ENCODE results near the gene NAB2.

The NAB2 gene

DNA sequence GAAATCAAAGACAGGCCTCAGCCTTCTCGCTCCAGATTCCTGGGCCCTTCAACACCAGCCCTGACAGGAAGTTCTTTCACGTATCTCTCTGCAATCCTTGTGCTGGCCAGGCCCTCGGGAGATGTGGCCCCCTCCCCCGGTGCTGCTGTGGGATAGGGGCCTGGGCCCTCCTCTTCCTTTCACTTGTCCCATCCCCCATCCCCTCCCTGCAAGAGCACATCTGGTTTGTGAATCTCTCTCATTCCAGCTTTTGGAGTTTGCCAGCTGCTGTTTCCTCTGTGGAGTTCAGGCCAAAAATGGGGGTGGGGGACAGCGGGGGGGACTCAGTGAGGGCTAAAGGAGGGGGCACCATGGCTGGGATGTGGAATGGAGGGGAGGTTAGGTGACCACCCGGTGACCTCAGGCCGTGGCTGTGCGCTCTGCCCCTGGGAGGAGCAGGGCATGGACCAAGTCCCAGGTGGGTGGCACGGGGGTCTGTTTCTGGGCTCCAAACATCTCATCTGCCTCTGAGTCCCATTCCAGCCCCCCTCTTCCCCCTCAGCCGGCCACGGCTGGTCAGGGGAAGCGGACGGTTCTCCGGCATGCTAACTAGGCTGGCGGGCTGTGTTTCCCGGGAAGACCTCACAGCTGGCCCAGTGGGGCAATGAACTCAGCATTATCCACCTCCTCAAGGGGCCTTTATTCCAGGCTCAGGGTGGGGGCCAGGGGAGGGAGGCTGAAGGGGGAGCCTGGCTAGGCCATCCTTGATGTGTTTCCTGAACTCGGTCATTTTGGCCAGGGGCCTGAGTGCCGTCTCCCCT is 46.8 kb downstream of the NAB2 start:
- peak; percentile 53 for DNase-seq

DNA sequence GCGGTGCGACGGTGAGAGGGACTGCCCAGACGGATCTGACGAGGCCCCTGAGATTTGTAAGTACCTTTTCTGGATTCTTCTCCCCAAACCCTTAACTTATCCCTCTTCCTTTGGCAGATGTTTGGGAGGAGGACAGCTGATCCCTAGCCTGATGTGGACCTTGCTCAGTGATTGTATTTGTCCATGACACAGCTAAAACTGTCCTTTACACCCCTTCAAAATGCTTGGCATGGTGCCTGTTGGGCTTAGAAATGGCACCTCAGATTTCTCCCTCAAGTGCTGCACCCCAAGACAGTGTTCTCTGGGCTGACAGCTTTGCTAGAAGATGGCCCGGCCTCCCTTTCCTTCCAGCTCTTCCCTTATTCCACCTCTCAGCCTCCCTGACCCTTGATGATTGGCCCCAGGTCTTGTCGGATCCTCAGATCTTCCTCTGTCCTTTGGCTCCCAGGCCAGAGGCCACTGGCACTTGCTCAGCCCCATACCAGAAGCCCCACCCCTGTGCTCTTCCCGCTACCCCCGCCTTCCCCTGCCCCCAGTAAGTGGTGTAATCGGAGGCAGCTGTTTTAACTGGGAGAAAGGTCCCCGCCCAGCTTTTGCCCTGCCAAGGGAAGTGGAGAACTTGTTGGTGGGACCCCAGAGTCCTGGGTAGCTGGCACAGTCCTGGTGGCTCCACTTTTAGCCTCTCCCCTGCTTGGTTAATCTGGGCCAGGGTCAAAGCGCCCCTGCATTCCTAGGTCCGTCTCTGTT is 49.8 kb downstream of the NAB2 start:
- no peak for DNase-seq

DNA sequence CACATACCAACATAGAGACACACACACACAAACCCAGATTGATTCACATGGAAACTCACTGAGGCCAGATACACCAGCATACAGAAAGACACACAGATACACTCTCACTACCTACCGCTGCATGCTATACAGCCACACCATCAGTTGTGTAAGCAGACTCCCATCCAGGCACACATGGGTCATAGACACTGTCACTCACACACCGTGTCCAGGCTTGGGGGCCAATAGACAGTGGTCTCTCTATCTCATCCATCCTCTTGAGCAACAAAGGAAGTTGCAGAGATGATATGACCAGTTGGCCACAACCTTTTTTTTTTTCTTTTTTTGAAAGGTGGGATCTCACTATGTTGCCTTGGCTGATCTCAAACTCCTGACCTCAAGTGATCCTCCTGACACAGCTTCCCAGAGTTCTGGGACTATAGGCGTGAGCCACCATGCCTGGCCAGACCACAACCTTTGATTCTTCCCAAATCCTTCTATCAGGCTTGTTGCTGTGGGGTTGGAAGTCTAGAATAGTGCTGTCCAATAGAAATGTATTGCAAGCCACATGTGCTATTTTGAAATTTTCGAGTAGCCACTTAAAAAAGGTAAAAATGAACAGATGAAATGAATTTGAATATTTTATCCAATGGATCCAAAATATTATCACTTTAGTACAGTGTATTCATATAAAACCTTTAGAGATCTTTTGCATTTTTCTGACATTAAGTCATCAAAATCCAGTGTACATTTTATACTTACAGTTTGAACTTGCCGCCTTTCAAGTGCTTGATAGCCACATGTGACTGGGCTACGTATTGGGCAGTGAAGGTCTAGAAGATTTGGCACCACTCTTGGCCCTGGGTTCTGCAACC is 51.1 kb downstream of the NAB2 start:
- peak; percentile 53 for DNase-seq

DNA sequence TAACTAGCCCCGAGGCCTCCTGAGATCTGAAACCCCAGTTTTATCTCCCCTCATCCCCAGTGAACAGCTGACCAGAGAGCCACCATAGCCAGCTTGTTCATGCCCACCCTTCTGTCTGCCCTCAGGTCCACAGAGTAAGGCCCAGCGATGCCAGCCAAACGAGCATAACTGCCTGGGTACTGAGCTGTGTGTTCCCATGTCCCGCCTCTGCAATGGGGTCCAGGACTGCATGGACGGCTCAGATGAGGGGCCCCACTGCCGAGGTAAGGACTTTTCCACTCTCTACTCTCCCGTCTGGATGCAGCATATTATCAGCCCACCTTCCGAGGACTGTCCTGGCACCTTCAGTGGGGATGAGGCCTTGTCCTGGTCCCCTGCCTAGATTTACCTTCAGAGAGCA is 52.3 kb downstream of the NAB2 start:
- DNase-seq = no peak

DNA sequence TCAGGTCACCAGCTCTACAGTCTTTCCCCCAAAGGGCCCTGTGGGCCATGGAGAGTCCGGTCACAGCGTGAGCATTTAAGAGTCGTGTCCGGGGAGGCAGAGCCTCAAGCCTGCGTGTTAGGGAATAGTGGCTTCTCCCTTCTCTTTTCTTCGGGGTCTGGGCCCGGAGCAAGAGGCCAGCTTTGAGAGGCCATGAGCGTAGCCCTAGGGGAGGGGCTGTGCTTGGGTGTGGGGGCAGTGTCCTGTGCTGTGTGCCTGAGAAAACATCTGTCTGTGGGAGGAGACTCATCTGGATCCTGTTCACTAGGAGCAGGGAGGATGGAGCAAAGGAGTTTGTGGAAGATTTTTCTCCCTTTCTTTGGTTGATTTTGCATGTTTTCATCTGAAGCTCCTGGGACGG is 53.2 kb downstream of the NAB2 start:
- no peak for DNase-seq

DNA sequence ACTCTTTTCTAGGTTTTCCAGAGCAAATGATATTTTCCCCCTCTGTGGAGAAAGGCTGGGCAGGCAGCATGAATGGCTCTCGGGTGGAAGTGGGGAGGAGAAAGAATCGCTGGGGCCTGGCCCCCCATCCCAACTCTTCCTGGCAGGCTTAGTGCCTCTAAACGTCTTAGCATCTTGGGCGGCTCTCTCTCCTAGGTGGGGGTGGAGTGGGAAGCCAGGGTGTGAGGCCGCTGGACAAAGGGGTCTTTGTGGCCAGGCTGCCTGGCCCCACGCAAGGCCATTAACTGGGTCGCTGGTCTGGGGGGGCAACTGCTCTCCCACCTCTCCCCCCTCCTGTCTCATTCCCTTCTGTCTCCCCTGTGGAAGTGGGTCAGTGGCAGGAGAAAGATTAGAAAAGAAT is 53.8 kb downstream of the NAB2 start:
- DNase-seq = no peak

DNA sequence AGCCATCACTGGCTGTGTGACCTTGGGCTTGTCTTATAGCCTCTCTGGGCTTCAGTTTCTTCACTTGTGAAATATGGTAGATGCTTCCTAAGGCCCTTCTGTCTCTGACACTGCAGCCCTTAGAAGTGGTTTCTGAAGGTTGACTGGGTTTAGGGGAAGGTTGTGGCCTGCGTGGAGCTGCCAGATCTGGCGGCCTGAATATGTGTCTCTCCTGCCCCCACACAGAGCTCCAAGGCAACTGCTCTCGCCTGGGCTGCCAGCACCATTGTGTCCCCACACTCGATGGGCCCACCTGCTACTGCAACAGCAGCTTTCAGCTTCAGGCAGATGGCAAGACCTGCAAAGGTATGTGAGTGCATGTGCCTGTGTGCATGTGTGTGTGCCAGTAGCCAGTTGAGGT is 54.5 kb downstream of the NAB2 start:
- DNase-seq = no peak
